Peyer's patch (tissue), 4 donors: ENCODE measurements around the gene DPF1. TPM values are rescaled to one million over a fixed set of nuclear protein-coding genes. Genes with fewer than 3 reads are reported as not detected.

Experiments used
- DNase-seq, 3 donors: peaks; one replicate each; pipeline ENCODE4 v3.0.0-alpha.2; 2017 to 2019
- H3K27ac ChIP-seq, 4 donors: fragments of 200-600 bp; sonication (generic); one replicate each; pipeline ENCODE4 v1.5.1; 2016 to 2019
- H3K27me3 ChIP-seq, 2 donors: fragments of 200-600 bp; sonication (generic); one replicate each; pipeline ENCODE4 v1.5.1; 2019
- H3K36me3 ChIP-seq, 3 donors: fragments of 200-600 bp; sonication (generic); one replicate each; pipeline ENCODE4 v1.5.1; 2016 to 2019
- H3K4me1 ChIP-seq, 4 donors: fragments of 200-600 bp; sonication (generic); one replicate each; pipeline ENCODE4 v1.5.1; 2016 to 2019
- H3K4me3 ChIP-seq, 4 donors: fragments of 200-600 bp; sonication (generic); 1 replicate in 3 of 4; 2 replicates in 1 of 4; pipeline ENCODE4 v1.5.1; 2016 to 2019; ENCODE audit warnings: mild to moderate bottlenecking in 1 of 4
- H3K9me3 ChIP-seq, 4 donors: fragments of 200-600 bp; sonication (generic); one replicate each; pipeline ENCODE4 v1.5.1; 2016 to 2019; ENCODE audit warnings: mild to moderate bottlenecking in 1 of 4
- CTCF ChIP-seq, 6 experiments: fragments of 450-650 bp in 4 of 6; fragments of 200-600 bp in 2 of 6; sonication (generic) in 1 of 6; IDR thresholded peaks; one replicate each; pipeline ENCODE4 v1.5.1; 2017 to 2019; ENCODE audit warnings: antibody characterized with exemption in 6 of 6, mild to moderate bottlenecking in 3 of 6, moderate library complexity in 1 of 6
- POLR2A ChIP-seq, 2 donors: fragments of 450-650 bp; IDR thresholded peaks; one replicate each; pipeline ENCODE4 v1.5.1; 2017; ENCODE audit warnings: antibody characterized with exemption in 2 of 2, mild to moderate bottlenecking in 2 of 2, moderate library complexity in 2 of 2
- total RNA-seq, 4 donors: library from RNA; depleted of rRNA; stranded (reverse); fragments of >200 nt; gene quantifications; one replicate each; pipeline ENCODE4 v1.1.0, GENCODE V29; 2016

DPF1 gene
- total RNA-seq, 4 donors from 2014 or later: not detected

- DNase-seq: no peak
- H3K27me3 ChIP-seq: no peaks in the 10 kb centered on the region
Measured at GRCh38 chr19:38194061-38194701, 29.8 kb downstream of the DPF1 start.

DNA sequence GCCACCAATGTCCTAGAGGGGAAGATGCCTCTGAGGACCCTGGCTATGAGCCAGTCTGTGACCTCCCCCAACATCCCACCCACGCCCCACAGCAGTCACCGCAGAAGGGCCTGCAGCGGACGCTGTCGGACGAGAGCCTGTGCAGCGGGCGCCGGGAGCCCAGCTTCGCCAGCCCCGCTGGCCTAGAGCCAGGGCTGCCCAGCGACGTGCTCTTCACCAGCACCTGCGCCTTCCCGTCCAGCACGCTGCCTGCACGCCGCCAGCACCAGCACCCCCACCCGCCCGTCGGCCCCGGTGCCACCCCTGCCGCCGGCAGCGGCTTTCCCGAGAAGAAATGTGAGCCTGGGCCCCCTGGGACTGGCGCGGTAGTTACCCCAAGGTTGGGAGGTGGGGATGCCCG is 30.6 kb downstream of the DPF1 start:
- Histone ChIP-seq H3K4me3 (no peak overlapping the region), H3K27me3 (no peaks in the 10 kb centered on the region), H3K9me3 (no peaks in the 10 kb centered on the region), H3K4me1 (no peaks in the 10 kb centered on the region), H3K36me3 (peaks cover 0 to 62% (median 0%) of the 10 kb centered on the region in 3 donors), H3K27ac (no peak overlapping the region)
- TF ChIP-seq CTCF (IDR thresholded peaks at IDR 0.05) (no peak), POLR2A (IDR thresholded peaks at IDR 0.05) (no peak)
- no peak for DNase-seq

More at GRCh38 chr19:38194061-38194701, 29.8 kb downstream of the DPF1 start:
- Histone ChIP-seq H3K27ac (no peak overlapping the region), H3K9me3 (no peaks in the 10 kb centered on the region), H3K36me3 (peaks cover 0 to 68% (median 0%) of the 10 kb centered on the region in 3 donors), H3K4me3 (no peak overlapping the region), H3K4me1 (no peaks in the 10 kb centered on the region)
- TF ChIP-seq CTCF (IDR thresholded peaks at IDR 0.05): no peak

DNA sequence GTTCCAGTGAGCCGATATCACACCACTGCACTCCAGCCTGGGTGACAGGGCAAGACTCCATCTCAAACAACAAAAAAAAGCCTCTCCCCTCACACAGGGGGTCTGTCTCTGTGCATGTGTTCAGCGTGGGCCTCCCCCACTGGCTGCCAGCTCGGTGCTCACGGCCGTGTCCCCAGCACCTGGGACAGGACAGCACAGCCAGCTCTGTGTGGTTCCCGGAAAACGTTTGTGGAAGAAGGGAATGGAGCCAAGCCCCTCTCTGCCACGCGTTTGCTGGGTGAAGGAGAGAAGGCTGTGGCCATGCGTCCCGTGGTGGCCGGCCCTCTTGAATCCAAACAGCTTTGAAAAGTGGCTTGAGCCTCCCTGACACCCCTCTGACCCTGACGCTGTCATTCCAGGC is 32.3 kb downstream of the DPF1 start:
- no peaks in the 10 kb centered on the region for H3K9me3 ChIP-seq
- TF ChIP-seq CTCF (IDR thresholded peaks at IDR 0.05) (no peak), POLR2A (IDR thresholded peaks at IDR 0.05) (no peak)
- no peaks in the 10 kb centered on the region for H3K4me1 ChIP-seq
- DNase-seq: no peak
- H3K27me3 ChIP-seq: no peaks in the 10 kb centered on the region
- no peak overlapping the region for H3K27ac ChIP-seq
- H3K36me3 ChIP-seq: peaks cover 0 to 54% (median 0%) of the 10 kb centered on the region in 3 donors
- no peak overlapping the region for H3K4me3 ChIP-seq

GRCh38 chr19:38190793-38191192 is 33.2 kb downstream of the DPF1 start:
- TF ChIP-seq CTCF (IDR thresholded peaks at IDR 0.05) (no peak), POLR2A (IDR thresholded peaks at IDR 0.05) (no peak)
- H3K36me3 ChIP-seq: peaks cover 0 to 50% (median 0%) of the 10 kb centered on the region in 3 donors
- no peaks in the 10 kb centered on the region for H3K4me1 ChIP-seq
- H3K27ac ChIP-seq: no peak overlapping the region
- DNase-seq: no peak
- H3K4me3 ChIP-seq: no peak overlapping the region
- H3K27me3 ChIP-seq: no peaks in the 10 kb centered on the region
- H3K9me3 ChIP-seq: no peaks in the 10 kb centered on the region

- H3K27me3 ChIP-seq: no peaks in the 10 kb centered on the region
- peaks cover 0 to 46% (median 0%) of the 10 kb centered on the region in 3 donors for H3K36me3 ChIP-seq
- no peak overlapping the region for H3K4me3 ChIP-seq
- no peak for DNase-seq
- TF ChIP-seq CTCF (IDR thresholded peaks at IDR 0.05): no peak
- TF ChIP-seq POLR2A (IDR thresholded peaks at IDR 0.05): no peak
- H3K9me3 ChIP-seq: no peaks in the 10 kb centered on the region
- H3K4me1 ChIP-seq: no peaks in the 10 kb centered on the region
- no peak overlapping the region for H3K27ac ChIP-seq
Measured at GRCh38 chr19:38190061-38190460, 34.0 kb downstream of the DPF1 start.
